ENCODE data around the gene TARP.
A peak's percentile ranks its signal among the peaks of the same experiment; 100 is the strongest.

The TARP gene

GRCh38 chr7:38215735-38216670, 57.4 kb downstream of the TARP start:
- DNase-seq (ENCODE audit: low read depth), result peak; percentile 51

GRCh38 chr7:38215115-38215514, 58.3 kb downstream of the TARP start:
- DNase-seq (ENCODE audit: low read depth), result no peak

DNA sequence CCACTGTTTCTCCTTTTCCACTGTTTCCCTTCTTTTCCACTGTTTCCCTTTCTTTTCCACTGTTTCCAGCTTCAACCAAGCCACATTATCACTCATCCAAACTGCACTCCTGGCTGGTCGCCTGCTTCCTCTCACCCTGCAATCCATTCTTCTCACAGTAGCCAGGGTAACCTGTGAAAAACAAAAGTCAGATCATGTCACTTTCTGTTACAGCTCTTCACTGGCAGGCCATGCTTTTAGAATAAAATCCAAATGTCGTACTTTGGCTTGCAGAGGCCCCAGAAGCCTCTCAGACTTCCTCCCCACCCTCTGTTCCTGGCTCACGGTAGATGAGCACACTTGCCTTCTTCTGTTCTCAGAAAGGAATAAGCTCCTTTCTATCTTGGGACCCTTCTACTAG, 61.5 kb downstream of the TARP start:
- no peak for DNase-seq (ENCODE audit: low read depth)

DNA sequence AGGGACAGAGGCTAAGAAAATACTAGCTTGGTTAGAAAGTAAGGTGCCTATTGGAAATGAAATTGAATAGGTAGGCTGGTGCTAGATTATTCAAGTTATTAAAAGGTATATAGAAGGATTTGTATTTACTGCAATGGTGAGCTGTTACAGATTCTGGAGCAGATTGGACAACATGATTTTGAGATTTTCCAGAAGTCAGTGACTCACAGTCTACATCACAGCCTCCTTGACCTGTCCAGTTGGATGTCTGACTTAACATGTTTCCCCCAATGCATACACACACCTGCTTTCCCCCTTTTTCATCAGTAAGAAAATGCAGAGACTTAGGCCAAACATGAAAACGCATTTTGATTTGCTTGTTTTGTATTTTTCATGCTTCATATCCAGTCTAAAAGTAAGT, 62.0 kb downstream of the TARP start:
- DNase-seq (ENCODE audit: low read depth), result no peak

Measured in GM04504 (cell line).